GM18505 (cell line): Measurements from ENCODE around the gene MAFB.
A peak's percentile ranks its signal among the peaks of the same experiment; 100 is the strongest.

Source experiments
- ATAC-seq: cut with Tn5 transposase; IDR thresholded peaks from one replicate; pipeline ENCODE4 v1.9.1; 2021; ENCODE audit not compliant: unreplicated experiment
- POLR2A ChIP-seq: IDR thresholded peaks from 4 replicates; pipeline ENCODE4 v1.6.1; 2011; ENCODE audit warnings: borderline replicate concordance; ENCODE audit not compliant: insufficient read depth, insufficient read length; ENCODE audit errors: extremely low read depth

Gene MAFB

DNA sequence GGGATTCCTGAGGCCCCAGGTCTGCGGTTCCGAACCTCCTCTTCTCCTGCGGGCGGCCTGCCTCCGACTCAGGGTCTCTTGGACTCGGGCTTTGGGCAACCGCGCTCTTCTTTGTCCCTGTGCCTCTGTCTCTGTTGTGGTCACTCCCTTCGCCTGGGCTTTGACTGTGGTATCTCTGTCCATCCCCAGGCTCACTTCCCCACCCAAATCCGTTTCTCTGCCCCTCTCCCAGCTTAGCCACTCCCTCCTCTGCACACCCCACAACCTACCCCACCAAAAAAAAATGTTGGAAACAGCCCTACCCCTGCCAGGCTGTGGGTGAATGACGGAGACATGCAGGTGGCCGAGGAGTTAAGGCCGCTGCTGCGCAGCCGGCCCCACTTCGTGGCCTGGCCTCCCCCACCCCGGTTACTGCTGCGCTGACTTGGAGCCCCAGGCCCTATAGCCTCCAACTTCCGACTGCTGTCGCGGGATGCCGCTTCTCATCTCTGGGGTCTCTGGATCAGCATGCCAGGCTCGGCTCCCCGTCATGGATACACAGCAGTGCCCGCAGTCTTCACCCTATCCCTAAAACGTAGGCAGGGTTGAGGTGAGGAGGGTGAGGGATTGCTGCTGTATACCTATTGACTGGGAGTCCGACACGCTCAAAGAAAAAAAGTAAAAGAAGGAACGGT lies 2.7 kb upstream of the MAFB start:
- TF ChIP-seq POLR2A: no peak

GRCh38 chr20:40690836-40691565 lies 2.0 kb upstream of the MAFB start:
- TF ChIP-seq POLR2A: no peak
- ATAC-seq: no peak

More for the DNA sequence above, 2.7 kb upstream of the MAFB start:
- no peak for ATAC-seq

DNA sequence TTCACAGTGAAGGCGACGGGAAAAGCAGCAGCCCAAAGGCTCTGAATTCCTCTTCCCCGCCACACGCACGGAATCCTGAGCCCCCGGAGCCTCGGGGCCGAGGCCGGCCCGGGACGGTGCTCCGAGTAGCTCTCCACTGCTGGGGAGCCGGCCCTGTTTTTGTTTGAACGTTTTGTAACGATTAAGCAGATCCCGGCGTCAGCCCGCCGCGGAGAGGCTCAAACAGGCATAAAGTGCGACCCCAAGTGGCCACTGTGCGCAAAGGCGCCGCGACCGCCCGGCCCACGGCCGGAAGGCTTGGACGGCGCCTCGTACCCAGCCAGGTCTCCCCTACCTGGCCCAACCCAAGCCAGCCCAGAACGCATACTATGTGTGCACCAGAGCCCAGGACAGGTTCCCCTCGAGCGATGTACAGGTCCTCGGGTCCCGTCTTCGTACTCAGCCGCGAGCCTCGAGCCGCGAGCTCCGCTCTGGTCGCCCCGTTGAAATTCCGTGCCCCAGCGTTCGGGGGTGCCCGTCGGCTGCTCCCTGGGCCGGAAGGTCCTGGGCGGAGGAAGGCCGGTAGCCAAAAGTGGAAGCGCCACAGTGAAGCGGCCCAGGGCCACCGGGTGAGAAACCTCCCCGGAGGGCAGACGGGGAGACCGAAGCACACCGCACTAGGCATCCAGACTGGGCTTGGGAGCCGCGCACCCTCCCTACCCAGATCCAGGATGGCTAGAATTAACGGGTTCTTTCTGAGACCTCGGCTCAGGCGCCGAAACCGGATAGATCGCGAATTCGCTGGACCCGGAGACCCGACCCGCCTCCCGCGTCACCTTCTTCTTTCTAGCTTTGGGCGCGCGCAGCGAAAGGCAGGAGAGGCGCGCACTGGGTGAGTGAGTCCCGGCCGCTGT lies 1.2 kb upstream of the MAFB start:
- ATAC-seq: peak; percentile 55
- no peak for TF ChIP-seq POLR2A

GRCh38 chr20:40688129-40689099 lies 622 bp downstream of the MAFB start:
- TF ChIP-seq POLR2A: no peak
- no peak for ATAC-seq

DNA sequence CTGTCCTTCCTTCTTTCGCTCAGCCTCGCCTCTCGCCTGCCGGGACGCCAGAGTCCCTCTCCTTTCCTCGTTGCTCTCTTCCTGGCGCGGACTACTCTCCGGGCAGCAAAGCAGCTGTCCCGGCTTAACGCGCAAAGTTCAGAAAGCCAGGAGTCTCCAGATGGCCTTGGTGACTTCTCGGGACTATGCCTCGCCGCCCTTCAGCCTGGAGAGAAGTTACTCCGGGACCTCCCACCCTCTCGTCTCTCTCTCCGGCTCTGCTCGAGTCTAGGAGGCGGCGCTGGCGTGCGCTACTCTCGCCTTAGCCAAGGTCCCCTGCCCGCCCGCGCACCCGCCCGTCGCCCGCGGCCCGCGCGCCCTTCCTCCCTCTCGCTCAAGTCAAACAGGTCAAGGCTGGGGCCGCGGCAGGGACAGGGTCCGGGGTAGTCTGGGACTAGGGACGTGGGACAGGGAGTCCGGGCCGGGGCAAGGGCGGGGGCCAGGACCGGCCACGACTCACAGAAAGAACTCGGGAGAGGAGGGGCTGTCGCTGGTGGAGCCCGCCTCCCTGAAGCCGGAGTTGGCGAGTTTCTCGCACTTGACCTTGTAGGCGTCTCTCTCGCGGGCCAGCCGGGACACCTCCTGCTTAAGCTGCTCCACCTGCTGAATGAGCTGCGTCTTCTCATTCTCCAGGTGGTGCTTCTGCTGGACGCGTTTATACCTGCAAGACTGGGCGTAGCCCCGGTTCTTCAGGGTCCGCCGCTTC lies 1.5 kb downstream of the MAFB start:
- no peak for TF ChIP-seq POLR2A
- ATAC-seq: no peak

- no peak for ATAC-seq
- TF ChIP-seq POLR2A: no peak
Observed at GRCh38 chr20:40686893-40687292, 2.1 kb downstream of the MAFB start.

DNA sequence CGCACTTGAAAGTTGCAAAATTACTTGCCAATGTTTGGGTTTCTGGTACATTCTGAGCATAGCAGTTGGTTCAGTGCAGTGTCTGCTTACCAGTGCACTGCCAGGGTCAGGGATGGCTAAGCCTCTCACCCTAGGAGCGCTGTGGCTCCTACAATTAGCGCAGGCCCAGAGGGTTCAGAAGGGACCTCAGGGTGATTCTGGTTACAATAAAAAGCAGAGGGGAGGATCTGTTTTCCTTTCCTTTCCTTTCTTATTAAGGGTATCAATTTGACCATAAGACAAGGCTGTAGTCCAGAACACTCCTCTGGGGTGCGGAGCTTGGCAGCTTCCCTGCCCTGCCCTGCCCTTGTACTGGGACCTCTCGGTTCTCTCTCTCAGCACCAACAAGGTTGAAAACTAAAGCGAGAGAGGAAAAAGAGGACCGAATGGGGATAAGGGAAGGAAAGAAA lies 2.6 kb downstream of the MAFB start:
- no peak for ATAC-seq
- TF ChIP-seq POLR2A: no peak

DNA sequence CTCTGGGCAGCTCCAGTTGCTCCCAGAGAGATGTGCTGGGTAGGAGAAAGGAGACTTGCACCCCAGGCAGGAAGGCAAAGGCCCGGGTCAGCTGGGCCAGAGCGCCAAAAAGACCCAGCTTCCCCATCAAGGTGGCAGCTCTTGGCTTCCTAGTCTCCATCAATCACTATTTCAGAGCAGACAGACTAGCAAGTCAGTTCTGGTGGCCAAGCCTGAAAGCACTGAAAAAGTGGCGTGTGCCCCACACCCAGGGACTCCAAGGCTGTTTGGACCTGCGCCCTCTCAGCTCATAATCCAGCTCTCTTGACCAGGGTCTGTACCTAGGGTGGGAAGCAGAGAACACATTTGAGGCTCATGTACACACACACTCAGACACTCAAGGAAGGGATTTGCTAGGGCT lies 3.7 kb downstream of the MAFB start:
- ATAC-seq: no peak
- TF ChIP-seq POLR2A: no peak

DNA sequence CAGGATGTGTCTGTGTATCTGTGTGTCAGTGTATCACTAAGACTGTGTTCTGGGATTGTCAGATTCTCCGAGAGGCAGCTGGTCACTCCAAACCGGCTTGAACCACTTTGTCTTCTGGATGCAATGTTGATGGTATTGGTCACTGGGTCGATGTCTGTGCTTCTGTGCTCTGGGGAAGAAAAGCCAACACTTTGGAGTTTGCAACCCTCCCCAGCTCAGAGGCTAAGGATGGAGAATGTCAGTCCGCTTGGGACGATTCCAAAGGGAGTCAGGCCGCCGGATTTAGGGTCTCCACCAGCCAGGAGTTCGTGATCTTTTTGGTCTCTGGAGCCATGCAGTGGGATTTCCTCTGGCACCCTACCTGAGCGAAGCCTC lies 5.2 kb downstream of the MAFB start:
- no peak for TF ChIP-seq POLR2A
- ATAC-seq: no peak

DNA sequence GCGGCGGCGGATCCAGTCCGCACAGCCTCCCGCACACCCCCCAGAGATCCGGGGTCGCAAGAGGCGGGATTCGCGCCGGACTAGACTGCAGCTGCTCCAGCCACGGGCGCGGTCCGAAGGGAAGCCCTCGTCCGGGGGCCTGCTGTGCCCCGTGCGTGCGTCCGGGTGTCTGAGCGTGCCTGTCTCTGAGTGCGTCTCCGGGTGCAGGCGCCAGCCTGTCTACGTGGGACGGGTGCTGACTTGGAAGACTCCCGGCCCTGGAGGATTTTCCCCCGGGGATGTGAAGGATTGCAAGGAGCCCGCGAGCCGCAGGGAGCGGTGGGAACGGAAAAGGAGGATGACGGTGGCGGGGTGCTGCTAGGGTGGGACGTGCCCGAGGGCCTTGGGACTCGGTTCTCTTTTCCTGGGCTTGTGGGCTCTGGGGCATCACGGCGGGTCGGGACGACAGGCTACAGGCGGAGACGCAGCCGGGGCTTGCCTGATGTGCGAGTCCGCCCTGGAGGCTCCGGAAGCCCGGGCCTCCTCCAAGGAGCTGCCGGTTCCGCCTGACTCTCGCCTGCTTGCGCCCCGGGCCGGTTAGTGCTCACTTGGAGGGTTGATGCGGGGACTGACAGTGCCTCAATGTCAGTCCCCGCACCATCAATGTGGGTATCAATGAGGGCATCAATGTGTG lies 5.7 kb downstream of the MAFB start:
- ATAC-seq: no peak
- no peak for TF ChIP-seq POLR2A
